Stimulated activated naive CD8-positive, alpha-beta T cell treated with anti-CD3 and anti-CD28 coated beads, Interleukin-15, Interleukin-2, amounts not matched to agents 100 ng/mL and 50 ng/mL, for 24 hours (primary cell): Measurements from ENCODE around the gene RAB10.
"Not testable (repeated sequence)": the region's sequence is repeated elsewhere in the genome, so short reads cannot be mapped to it uniquely, and the experiment has no call there.

Experiments used
- H3K27ac Mint-ChIP-seq: one replicate; pipeline ENCODE4 v1.8.0; 2021; ENCODE audit warnings: mild to moderate bottlenecking, mixed read lengths
- H3K27me3 Mint-ChIP-seq: one replicate; pipeline ENCODE4 v1.8.0; 2021; ENCODE audit warnings: mixed read lengths
- H3K36me3 Mint-ChIP-seq: one replicate; pipeline ENCODE4 v1.8.0; 2021; ENCODE audit warnings: low read depth, mixed read lengths
- H3K4me1 Mint-ChIP-seq: one replicate; pipeline ENCODE4 v1.8.0; 2021; ENCODE audit warnings: low read depth, mixed read lengths
- H3K4me3 Mint-ChIP-seq: one replicate; pipeline ENCODE4 v1.8.0; 2021; ENCODE audit warnings: mild to moderate bottlenecking, mixed read lengths
- H3K9me3 Mint-ChIP-seq: one replicate; pipeline ENCODE4 v1.8.0; 2021; ENCODE audit warnings: mixed read lengths

The RAB10 gene

GRCh38 chr2:26033818-26034636, at the start of gene RAB10:
TSS of gene RAB10 (plus strand) at chr2:26034084. CDS start at chr2:26034609, 525 bp downstream.
- peak within 1 kb of the TSS; percentile 90 for H3K27ac Mint-ChIP-seq
- peak within 1 kb of the TSS; percentile 94 for H3K4me3 Mint-ChIP-seq
- peaks cover 29% of the 10 kb centered on the region for H3K36me3 Mint-ChIP-seq
- no peaks in the 10 kb centered on the region for H3K27me3 Mint-ChIP-seq
- H3K9me3 Mint-ChIP-seq = no peaks in the 10 kb centered on the region
- peaks cover 37% of the 10 kb centered on the region for H3K4me1 Mint-ChIP-seq

GRCh38 chr2:25988134-25988533, 45.8 kb upstream of the RAB10 start:
- H3K4me1 Mint-ChIP-seq = peaks cover 10% of the 10 kb centered on the region
- H3K27me3 Mint-ChIP-seq = no peaks in the 10 kb centered on the region
- H3K4me3 Mint-ChIP-seq = no peak overlapping the region
- H3K9me3 Mint-ChIP-seq = no peaks in the 10 kb centered on the region
- no peak overlapping the region for H3K27ac Mint-ChIP-seq
- H3K36me3 Mint-ChIP-seq = no peaks in the 10 kb centered on the region

- H3K27me3 Mint-ChIP-seq = no peaks in the 10 kb centered on the region
- H3K4me1 Mint-ChIP-seq = peaks cover 8% of the 10 kb centered on the region
- no peak overlapping the region for H3K4me3 Mint-ChIP-seq
- no peaks in the 10 kb centered on the region for H3K9me3 Mint-ChIP-seq
- H3K36me3 Mint-ChIP-seq = no peaks in the 10 kb centered on the region
- no peak overlapping the region for H3K27ac Mint-ChIP-seq
Observed at GRCh38 chr2:25989154-25989553, 44.7 kb upstream of the RAB10 start.

- Mint-ChIP-seq H3K4me1 (peaks cover 8% of the 10 kb centered on the region), H3K9me3 (no peaks in the 10 kb centered on the region), H3K27ac (no peak overlapping the region), H3K4me3 (no peak overlapping the region), H3K27me3 (no peaks in the 10 kb centered on the region), H3K36me3 (no peaks in the 10 kb centered on the region)
Observed at GRCh38 chr2:25991965-25992364, 41.9 kb upstream of the RAB10 start.

- Mint-ChIP-seq H3K36me3 (no peaks in the 10 kb centered on the region), H3K9me3 (no peaks in the 10 kb centered on the region), H3K27me3 (no peaks in the 10 kb centered on the region), H3K4me1 (peaks cover 8% of the 10 kb centered on the region), H3K4me3 (no peak overlapping the region), H3K27ac (no peak overlapping the region)
Observed at GRCh38 chr2:25992556-25992955, 41.3 kb upstream of the RAB10 start.

GRCh38 chr2:25993049-25993448, 40.8 kb upstream of the RAB10 start:
- Mint-ChIP-seq H3K27ac (no peak overlapping the region), H3K27me3 (no peaks in the 10 kb centered on the region), H3K9me3 (no peaks in the 10 kb centered on the region), H3K4me1 (peaks cover 8% of the 10 kb centered on the region), H3K36me3 (no peaks in the 10 kb centered on the region), H3K4me3 (no peak overlapping the region)

- Mint-ChIP-seq H3K4me1 (peaks cover 8% of the 10 kb centered on the region), H3K36me3 (no peaks in the 10 kb centered on the region), H3K4me3 (no peak overlapping the region), H3K9me3 (no peaks in the 10 kb centered on the region), H3K27ac (no peak overlapping the region), H3K27me3 (no peaks in the 10 kb centered on the region)
Observed at GRCh38 chr2:25994509-25994908, 39.4 kb upstream of the RAB10 start.

GRCh38 chr2:25996844-25997243, 37.0 kb upstream of the RAB10 start:
- Mint-ChIP-seq H3K4me1 (peaks cover 4% of the 10 kb centered on the region), H3K4me3 (no peak overlapping the region), H3K27me3 (no peaks in the 10 kb centered on the region), H3K36me3 (no peaks in the 10 kb centered on the region), H3K27ac (no peak overlapping the region), H3K9me3 (no peaks in the 10 kb centered on the region)

- H3K36me3 Mint-ChIP-seq, H3K27me3 Mint-ChIP-seq, H3K9me3 Mint-ChIP-seq, H3K27ac Mint-ChIP-seq, H3K4me3 Mint-ChIP-seq, H3K4me1 Mint-ChIP-seq: not testable (repeated sequence)
Observed at GRCh38 chr2:25998816-25999383, 35.0 kb upstream of the RAB10 start.

- not testable (repeated sequence) for H3K4me3 Mint-ChIP-seq, H3K27ac Mint-ChIP-seq, H3K36me3 Mint-ChIP-seq, H3K27me3 Mint-ChIP-seq, H3K9me3 Mint-ChIP-seq, H3K4me1 Mint-ChIP-seq
Observed at GRCh38 chr2:25999406-25999805, 34.5 kb upstream of the RAB10 start.

- Mint-ChIP-seq H3K36me3 (no peaks in the 10 kb centered on the region), H3K27ac (no peak overlapping the region), H3K9me3 (no peaks in the 10 kb centered on the region), H3K4me3 (no peak overlapping the region), H3K27me3 (no peaks in the 10 kb centered on the region), H3K4me1 (no peaks in the 10 kb centered on the region)
Observed at GRCh38 chr2:26000561-26001082, 33.3 kb upstream of the RAB10 start.

GRCh38 chr2:26001743-26002351, 32.0 kb upstream of the RAB10 start:
- H3K9me3 Mint-ChIP-seq = no peaks in the 10 kb centered on the region
- H3K27me3 Mint-ChIP-seq = no peaks in the 10 kb centered on the region
- H3K27ac Mint-ChIP-seq = no peak overlapping the region
- no peaks in the 10 kb centered on the region for H3K36me3 Mint-ChIP-seq
- no peak overlapping the region for H3K4me3 Mint-ChIP-seq
- H3K4me1 Mint-ChIP-seq = no peaks in the 10 kb centered on the region

GRCh38 chr2:26002632-26003310, 31.1 kb upstream of the RAB10 start:
- Mint-ChIP-seq H3K27ac (no peak overlapping the region), H3K9me3 (no peaks in the 10 kb centered on the region), H3K36me3 (no peaks in the 10 kb centered on the region), H3K4me3 (no peak overlapping the region), H3K4me1 (no peaks in the 10 kb centered on the region), H3K27me3 (no peaks in the 10 kb centered on the region)

GRCh38 chr2:26008095-26008494, 25.8 kb upstream of the RAB10 start:
- no peak overlapping the region for H3K27ac Mint-ChIP-seq
- peaks cover 3% of the 10 kb centered on the region for H3K9me3 Mint-ChIP-seq
- H3K4me1 Mint-ChIP-seq = no peaks in the 10 kb centered on the region
- no peaks in the 10 kb centered on the region for H3K36me3 Mint-ChIP-seq
- H3K4me3 Mint-ChIP-seq = no peak overlapping the region
- H3K27me3 Mint-ChIP-seq = no peaks in the 10 kb centered on the region
